Stimulated activated CD4-positive, alpha-beta T cell treated with anti-CD3 and anti-CD28 coated beads, Interleukin-15, amount 100 ng/mL, for 48 hours (primary cell): ENCODE measurements around the gene CCND2.
A peak's percentile ranks its signal among the peaks of the same experiment; 100 is the strongest.

Experiments used
- DNase-seq, 2 donors: peaks; one replicate each; pipeline ENCODE4 v3.0.0-alpha.2; 2020; ENCODE audit warnings: low read depth in 2 of 2

CCND2 gene

DNA sequence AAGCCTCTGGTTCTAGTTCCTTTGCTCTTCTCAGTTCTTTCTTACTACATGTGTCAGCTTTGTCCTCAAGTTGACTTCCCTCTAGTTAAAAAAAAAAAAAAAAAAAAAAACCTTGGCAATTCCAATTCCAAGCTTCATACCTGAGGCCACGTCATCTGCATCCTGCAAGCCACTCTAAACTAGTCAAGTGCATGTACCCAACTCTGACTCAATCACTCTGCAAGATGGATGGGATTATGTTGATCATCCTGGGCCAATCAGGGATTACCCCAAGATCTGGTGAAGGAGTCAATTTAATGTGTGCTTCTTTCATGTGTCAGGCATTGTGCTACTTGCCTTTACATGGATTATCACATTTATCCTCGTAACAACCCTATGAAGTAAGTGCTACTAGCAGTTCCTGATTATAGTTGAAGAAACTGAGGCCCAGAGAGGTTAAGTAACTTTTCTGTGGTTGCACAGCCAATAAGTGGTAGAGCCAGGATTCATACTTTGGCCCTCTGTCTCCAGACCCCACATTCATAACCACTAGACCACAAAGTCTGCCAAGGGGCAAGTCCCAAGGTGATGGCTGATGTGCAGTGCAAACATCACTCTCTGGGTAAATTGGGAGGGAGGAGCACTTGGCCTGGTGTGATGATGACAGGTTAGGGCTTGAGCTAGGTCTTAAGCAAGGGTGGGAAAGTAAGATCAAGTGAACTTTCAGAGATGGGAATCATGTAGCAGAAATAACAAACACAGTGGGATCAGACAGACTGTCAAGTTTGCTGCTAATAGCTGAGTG lies 17.3 kb upstream of the CCND2 start:
- no peak for DNase-seq

DNA sequence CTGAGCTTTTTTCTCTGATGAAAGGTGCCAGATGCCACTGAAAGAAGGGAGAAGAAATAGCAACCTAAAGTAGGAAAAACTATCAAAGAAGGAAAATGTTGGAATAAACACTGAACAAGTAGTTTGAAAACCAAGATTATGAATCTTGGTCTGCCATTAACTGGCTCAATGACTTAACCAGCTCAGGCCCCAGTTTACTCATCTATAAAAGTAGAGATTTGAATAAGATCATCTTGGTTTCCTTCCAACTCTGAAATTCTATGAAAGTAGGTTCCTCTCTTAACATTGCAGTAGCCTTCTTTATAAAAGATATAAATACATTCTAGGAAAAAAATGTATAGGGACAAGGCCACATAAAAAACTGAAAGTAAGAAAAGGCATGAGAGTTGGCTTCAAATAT lies 16.1 kb upstream of the CCND2 start:
- DNase-seq, result no peak

DNA sequence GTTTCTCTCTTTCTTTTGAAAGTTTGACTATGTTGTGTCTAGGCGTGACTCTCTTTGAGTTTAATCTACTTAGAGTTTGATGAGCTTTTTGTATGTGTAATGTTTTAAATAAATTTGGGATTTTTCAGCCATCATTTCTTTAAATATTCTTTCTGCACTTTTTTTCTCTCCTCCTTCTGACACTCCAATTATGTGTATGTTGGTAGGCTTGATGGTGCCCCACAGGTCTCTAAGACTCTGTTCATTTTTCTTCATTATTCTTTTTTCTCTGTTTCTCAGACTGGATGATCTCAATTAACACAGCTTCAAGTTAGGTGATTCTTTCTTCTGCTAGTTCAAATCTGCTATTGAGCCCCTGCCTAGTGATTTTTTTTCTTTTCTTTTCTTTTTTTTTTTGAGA lies 14.5 kb upstream of the CCND2 start:
- no peak for DNase-seq

DNA sequence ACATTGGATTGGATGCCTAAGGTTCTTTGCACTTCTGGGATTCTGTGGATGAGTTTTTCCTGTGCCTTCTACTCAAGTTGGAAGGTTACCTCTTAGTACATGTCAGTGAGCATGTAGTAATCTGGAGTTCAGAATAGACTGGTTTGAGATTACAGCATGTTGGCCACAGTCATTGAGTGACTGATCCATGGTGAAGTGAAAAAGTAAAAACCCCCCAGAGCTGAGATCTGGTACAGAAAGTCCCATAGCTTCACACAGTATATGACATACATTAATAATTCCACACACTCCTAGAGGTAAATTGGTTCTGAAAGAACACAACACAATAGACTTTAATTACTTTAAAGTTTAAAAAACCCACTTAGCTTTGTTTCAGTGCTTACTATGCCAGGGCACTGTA lies 11.9 kb upstream of the CCND2 start:
- DNase-seq, result no peak

DNA sequence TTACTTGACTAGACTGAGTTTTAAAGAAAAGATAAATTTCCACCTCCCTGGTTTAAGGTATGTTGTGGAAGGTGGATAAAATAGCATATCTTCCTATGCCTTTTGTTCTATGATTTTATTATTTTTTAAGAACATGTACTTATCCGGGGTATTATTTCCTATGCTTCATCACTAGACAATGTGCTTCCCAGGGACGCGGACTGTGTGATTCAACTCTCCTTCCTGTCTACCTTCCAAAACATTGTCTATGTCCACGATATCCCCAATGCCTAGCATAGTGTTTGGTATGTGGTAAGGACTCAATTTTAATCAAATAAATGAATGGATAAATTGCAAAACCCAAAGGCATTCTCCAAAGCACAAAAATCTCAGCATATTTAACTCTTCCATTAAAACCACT lies 8.3 kb upstream of the CCND2 start:
- no peak for DNase-seq

DNA sequence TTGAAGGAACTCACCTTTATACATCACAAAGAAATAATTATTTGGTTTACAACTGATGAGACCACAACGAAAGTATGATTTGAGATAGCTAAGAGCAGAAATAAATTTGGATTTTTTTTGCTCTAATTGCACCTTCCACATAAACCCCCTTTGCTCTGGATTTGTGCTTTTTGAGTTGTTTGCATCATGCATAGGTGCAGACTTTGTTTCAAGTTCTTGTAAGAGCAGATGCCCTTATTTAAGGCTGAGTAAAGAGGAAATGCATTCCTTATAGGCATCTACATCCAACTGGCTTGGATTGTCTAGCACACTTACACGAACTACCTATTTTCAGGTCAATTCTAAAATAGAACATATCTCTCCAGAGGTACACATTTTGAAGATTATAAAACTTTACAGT lies 6.6 kb upstream of the CCND2 start:
- DNase-seq, result no peak

DNA sequence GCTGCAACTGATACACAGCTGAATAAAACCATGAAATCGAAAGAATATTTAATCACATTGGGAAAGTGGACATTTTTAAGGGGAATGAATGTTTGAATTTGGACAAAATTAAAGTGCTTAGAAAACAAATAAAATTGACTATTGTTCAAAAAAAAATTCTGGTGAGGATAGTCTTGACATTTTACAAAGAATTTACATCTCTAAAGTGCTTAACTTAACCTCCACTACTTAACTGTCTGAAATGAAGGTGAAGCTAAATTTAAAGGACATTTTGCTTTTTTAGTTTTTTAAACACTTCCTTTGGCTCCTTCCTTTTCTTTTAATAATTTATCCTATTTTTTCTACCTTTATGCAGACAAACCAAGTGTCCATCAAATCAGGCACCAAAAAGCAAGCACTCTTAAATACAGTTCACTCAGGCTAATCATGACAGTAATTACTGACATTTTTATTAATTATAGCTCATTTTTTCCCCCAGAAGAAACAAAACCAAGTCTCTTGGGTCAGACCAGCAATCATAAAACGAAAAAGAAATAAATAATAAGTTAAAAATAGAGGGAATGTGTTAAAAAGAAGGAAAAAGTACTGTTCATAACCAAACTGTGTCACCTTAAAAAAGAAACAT lies 5.7 kb upstream of the CCND2 start:
- no peak for DNase-seq

DNA sequence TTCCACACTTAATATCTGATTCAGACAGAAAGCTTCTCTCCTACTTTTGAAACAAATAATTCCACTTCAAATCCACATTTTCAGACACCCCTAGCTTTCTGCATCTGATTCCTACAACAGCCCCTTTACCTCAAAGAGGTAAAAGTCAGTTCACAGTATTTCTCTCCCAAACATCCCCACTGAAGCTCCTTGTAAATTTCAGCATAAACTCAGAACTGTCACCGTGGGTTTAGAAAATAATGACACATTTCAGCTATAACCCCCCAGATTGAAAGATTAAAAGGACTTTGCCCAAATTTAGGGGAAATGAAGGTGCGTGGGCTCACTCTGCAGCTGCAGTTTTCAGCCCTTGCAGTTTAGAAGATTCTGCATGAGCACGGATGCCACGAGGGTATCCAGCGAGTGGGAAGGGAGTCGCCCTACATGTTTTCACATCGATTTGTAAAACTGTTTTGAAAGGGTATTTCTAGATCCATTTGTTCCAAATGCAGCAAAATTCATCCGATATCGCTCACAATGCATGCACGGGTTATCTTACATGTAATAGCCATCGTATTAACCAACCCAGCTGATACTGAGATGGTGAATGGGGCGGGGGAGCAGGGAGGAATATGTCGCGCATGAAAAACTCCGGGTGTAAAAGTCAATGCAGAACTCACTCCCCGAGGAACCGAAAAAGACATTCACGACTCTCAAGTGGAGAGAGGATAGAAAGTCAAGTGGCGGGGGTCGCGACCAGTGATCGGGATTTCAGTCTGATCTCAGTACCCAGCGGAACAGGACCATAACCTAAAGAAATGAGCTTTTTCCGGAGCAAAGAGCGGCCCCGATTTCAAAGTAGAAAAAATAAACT lies 5.0 kb upstream of the CCND2 start:
- no peak for DNase-seq

DNA sequence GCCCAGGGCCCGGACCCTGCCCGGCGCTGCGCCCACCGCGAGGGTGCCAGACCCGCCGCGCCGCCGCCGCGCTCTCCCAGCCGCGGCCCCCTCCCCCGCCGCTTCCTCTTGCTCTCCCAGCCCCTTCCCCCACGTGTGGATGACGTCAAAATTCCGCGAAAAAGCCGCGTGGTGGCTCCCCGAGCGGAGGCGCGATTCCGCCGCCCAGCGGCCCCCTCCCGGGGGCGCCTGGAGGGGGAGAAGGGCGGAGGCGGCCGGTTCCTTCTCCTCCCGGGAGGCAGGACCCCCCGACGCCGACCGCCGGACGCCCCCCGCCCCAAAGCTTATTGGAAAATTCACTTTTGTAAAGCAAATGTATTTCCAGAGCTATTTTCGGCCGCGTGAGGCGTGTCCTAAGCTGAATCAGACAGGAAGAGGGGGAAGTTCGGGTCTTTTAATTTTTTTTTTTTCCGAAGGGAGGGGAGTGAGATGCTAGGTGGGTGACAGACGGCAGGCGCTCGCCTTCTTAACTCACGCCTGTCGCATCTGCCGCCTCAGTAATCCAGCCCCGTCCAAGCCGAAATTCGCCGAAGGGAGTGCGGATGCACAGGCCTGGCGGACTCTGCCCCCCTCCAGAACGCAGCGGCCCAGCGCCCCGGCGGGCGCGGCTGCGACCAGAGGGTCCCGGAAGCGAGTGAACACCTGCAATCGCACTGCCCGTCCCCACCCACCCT lies 4.1 kb upstream of the CCND2 start:
- DNase-seq, result peak; percentile 88 to 94

DNA sequence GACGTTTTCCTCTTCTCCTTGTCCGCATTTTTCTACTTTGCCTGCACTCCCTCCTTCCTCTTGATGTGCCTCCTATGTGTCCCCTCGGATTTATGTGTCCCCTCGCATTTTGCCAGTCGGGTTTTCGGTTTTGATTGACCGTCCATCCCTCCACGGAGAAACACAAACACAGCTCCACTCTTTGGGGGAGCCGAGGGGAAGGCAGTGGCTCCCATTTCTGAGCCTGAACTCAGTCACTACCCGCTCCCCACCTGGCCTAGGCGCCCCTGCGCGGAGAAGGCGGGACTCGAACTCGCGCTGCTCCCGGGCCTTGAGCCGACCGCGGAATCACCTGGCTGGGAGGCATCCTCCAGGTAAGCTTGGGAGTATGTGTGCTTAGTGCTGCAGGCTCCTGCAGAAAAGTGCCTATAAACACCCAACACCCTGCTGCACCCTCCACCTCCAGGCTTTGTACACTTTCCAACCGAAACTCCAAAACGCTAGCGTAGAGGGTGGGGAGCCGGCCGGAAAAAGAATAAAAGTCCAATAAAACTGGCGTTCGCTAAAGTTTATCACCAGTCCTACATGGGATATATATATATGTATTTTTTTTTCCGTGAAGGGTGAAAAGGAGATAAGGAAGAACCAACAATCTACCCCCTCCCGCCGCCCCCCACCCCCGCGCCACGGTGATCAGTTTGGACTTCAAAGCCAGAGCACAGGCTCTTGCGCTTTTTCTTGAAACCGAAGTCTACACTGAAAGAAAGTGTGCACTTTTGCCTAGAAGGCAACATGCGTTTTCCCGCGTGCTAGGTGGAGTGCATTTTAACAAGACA lies 3.3 kb upstream of the CCND2 start:
- no peak for DNase-seq

DNA sequence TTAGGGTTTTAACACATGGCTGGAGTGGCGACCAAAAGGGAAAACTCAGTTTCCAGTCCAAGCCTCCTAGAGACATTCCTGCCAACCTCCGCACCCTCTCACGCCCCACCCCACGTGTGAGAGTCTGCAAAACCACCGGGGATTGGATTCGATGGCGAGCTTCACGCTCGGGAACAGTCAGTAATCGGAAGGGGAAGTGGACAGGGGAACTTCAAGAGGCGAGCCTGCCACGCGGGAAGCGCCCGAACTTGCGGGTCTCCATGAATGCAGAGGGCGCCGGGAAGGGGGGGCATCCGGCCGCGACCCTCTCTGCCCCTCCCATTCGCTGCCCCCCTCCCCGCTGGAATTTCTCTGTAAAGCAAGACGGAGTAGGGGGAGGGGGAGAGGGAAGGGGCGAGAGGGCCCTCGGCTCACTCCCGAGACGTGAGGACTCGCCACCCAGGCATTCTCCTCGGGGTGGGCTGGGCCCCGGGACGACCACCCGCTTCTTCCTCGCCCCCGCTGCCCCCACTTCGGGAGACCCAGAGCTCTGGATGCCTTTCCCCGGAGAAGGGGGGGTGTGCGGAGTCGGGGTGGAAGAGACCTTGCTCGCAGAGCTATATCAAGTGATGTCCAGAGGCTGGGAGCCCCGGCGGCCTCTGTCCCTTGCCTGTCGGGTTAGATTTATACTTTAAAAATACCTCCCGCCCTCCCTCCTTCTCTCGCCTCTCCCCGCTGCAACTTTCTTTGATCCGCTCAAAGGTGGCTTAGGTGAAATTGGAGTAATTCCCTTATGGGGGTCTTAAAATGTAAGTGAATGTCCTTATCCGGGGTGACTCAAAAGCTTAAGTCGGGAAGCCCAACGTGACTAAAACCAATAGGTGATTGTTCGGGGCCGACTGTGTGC lies 2.5 kb upstream of the CCND2 start:
- no peak for DNase-seq

DNA sequence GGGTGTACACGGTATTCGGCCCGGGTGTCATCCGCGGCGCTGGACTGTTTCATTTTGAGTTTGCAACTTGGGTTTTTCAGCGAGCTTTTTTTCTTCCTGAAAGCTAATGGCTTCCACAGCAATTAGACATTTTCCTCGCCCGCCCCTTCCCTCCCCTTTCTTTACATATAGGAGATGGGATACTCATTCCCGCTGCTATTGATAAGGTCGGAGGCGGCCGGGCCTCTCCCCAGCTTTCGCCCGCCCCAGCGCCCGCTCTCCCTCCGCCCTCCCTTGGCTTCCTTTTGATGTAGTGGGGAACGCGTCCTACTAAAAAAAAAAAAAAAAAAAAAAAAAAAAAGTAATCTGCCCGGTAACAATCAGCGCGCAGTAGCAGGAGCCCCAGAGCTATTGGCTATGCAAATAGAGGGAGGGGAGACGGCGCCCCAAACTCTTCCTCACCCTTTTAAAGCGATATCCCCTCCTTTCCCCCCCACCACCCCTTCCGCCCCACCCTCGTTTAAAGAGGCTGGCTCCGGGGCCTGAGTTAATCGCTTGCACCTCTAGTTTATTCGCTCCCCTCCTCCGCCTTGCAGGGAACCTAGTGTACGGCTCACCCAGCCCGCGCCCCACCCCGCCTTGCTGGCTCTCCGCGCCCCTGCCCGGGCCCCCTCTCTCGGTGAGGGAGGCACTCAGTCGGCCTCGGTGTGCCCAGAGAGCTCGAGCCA lies 1.7 kb upstream of the CCND2 start:
- peak; percentile 85 to 87 for DNase-seq

DNA sequence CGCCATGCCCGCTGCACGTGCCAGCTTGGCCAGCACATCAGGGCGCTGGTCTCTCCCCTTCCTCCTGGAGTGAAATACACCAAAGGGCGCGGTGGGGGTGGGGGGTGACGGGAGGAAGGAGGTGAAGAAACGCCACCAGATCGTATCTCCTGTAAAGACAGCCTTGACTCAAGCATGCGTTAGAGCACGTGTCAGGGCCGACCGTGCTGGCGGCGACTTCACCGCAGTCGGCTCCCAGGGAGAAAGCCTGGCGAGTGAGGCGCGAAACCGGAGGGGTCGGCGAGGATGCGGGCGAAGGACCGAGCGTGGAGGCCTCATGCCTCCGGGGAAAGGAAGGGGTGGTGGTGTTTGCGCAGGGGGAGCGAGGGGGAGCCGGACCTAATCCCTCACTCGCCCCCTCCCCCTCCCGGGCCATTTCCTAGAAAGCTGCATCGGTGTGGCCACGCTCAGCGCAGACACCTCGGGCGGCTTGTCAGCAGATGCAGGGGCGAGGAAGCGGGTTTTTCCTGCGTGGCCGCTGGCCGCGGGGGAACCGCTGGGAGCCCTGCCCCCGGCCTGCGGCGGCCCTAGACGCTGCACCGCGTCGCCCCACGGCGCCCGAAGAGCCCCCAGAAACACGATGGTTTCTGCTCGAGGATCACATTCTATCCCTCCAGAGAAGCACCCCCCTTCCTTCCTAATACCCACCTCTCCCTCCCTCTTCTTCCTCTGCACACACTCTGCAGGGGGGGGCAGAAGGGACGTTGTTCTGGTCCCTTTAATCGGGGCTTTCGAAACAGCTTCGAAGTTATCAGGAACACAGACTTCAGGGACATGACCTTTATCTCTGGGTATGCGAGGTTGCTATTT lies 914 bp upstream of the CCND2 start:
- DNase-seq, result peak in 1 of 2 donors; percentile 56

DNA sequence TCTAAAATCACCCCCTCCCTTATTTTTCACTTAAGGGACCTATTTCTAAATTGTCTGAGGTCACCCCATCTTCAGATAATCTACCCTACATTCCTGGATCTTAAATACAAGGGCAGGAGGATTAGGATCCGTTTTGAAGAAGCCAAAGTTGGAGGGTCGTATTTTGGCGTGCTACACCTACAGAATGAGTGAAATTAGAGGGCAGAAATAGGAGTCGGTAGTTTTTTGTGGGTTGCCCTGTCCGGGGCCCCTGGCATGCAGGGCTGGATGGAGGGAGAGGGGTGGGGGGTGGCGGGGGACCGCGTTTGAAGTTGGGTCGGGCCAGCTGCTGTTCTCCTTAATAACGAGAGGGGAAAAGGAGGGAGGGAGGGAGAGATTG lies 300 bp upstream of the CCND2 start:
- no peak for DNase-seq

DNA sequence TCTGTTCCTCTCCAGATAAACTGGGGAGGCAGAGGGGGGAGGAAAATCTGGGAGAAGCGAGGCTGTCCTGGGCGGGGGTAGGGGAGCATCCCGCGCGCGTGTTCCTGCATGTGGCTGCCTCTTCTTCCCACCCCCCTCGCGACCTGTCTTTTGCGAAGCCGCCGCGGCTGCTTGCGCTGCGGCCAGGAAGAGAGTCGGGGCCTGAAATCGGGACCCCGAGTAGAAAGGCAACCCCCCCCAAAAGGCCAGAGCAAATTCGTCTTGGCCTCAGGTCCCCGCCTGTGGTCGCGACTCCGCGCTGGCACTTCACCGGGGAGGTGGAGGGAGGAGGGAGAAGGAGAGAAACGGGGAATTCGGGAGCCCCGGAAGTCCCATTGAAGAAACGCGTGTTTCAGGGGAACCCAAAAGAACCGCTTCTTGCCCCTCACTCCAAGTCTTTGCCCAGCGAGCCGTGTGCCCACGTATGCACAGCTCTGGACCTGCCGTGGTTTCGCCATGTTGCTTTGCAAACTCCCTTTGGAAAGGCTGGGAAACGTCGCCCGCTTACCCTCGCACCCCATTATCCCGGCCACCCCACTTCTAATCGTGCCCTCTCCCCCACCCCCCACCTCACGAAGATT lies 944 bp downstream of the CCND2 start:
- no peak for DNase-seq

DNA sequence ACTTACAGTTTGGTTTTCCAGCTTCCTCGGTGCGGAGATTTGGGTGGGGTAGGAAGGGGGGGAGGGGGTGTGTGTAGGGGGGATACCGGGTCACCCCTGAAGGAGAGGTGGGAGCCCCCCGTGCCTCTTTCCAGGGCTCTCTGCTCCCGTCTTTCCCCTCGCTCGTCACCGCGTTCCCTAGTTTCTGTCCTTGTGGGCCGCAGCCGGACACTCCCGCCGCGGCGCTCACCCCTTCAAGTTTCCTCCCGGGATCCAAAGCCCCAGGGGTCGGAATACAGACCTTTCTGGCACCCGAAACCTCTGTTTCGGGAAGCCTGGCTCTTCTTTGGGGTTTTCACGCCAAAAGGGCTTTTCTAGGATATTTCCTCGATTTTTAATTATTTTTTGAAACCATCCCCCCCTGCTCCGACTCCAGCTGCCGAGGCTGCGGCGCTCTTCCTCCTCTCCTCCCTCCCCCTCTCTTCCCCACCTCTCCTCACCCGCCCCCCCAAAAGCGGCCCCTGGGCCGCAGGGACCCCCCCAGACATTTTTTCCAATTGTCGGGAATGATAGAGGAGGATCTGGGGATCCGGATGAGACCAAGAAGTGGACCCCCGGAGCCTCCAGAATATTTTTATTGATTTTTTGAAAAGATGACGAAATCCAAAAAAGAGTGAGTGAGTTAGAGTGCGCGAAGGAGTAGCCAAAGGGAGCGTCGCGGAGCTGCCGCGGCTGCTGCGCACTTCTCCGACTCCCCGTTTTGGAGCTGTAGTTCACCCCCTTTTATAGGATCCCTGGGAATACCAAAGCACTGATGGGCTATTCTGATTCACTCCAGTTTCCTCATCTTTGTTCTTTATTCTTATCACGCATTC lies 1.7 kb downstream of the CCND2 start:
- no peak for DNase-seq

DNA sequence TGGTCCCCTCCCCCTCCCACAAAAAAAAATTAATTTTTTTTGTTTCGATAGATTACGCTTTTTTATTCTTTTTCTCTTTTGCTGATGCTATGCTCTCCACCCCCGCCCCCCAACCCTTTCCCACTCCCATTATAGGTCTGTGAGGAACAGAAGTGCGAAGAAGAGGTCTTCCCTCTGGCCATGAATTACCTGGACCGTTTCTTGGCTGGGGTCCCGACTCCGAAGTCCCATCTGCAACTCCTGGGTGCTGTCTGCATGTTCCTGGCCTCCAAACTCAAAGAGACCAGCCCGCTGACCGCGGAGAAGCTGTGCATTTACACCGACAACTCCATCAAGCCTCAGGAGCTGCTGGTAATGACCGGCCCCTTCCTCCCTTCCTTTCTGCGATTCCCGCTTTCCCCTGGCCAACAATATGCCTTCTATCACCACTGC lies 2.3 kb downstream of the CCND2 start:
- no peak for DNase-seq
